Measurements from ENCODE around the gene DDX39B.

DNA sequence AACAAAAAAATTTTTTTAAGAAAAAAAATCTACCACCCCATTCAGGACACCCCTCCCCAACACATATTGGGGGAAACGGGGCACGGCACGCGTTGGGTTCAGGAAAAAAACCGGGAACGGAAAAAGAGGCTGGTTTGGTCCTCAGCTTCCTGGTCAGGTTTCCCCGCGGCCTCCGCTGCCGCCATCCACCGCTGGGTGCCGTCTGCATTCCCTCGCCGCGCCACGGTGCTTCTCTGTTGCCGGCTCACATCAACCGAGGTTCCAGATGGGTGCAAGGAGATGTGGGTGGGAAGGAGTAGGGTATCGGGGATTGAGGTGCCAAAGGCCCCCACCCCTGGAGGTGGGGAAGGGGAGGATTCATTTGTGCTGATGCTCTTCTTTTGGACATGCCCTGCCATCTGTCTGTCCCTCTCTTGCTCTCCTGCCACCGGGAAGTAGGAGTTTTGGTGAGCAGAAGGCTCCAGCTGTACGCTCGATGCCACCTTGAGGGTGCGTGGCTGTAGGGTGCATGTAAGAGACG lies 7.2 kb downstream of the DDX39B start:
- TF ChIP-seq POLR2A (IDR thresholded peaks at IDR 0.05) (no peak), POLR2AphosphoS5 (IDR thresholded peaks at IDR 0.05) (no peak)
- TF ChIP-seq, protein P1, sequence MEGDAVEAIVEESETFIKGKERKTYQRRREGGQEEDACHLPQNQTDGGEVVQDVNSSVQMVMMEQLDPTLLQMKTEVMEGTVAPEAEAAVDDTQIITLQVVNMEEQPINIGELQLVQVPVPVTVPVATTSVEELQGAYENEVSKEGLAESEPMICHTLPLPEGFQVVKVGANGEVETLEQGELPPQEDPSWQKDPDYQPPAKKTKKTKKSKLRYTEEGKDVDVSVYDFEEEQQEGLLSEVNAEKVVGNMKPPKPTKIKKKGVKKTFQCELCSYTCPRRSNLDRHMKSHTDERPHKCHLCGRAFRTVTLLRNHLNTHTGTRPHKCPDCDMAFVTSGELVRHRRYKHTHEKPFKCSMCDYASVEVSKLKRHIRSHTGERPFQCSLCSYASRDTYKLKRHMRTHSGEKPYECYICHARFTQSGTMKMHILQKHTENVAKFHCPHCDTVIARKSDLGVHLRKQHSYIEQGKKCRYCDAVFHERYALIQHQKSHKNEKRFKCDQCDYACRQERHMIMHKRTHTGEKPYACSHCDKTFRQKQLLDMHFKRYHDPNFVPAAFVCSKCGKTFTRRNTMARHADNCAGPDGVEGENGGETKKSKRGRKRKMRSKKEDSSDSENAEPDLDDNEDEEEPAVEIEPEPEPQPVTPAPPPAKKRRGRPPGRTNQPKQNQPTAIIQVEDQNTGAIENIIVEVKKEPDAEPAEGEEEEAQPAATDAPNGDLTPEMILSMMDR (IDR thresholded peaks at IDR 0.05), result no peak

Data from gastroesophageal sphincter (tissue), 3 donors.